ENCODE data around the gene MAPK8IP2.

MAPK8IP2 gene

DNA sequence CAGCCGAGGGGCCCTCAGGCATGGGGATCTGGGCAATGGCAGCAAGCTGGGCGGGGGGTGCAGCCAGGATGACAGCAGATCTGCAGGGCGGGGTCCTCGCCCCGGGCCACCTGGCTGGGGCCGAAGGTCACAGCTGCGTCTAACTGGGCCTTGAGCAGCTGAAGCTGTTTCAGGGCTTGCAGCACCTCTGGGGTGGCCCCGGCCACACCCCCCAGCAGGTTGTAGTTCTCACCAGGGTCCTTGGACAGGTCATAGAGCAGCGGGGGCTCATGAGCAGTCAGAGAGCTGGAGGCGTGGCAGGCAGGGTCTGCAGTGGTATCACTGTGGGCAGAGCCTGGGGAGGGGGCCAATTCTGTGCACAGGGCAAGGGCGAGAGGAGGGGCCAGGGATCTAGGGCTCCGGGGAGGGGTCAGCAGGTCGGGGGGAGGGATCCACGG lies 24.6 kb downstream of the MAPK8IP2 start:
- Histone ChIP-seq H3K36me3 (ENCODE audit: low read length) (no peaks in the 10 kb centered on the region), H3K79me2 (ENCODE audit: insufficient read depth, low read length) (no peaks in the 10 kb centered on the region; the same call in 1 of the 2 replicates), H3K4me2 (ENCODE audit: low read depth, low read length, poor library complexity, severe bottlenecking) (no peak overlapping the region), H3K9me3 (ENCODE audit: insufficient read depth, low read length) (no peaks in the 10 kb centered on the region), H3K4me3 (ENCODE audit: insufficient read depth, low read length, poor library complexity, severe bottlenecking) (no peak overlapping the region), H4K20me1 (ENCODE audit: low read depth, low read length) (no peaks in the 10 kb centered on the region), H3K27me3 (ENCODE audit: low read length) (no peaks in the 10 kb centered on the region), H3K9ac (ENCODE audit: low read length) (no peak overlapping the region), H3F3A (ENCODE audit: insufficient read depth) (peaks cover 18% of the 10 kb centered on the region), H3K9me2 (replicated peaks; ENCODE audit: insufficient read depth, low read length) (no peaks in the 10 kb centered on the region), H2AFZ (ENCODE audit: low read depth, low read length, severe bottlenecking) (no peak overlapping the region), H3K27ac (ENCODE audit: low read depth, low read length) (no peak overlapping the region)
- no peak for TF ChIP-seq EZH2phosphoT487 (conservative IDR thresholded peaks at IDR 0.05; ENCODE audit: low read length)
- TF ChIP-seq, protein P1, sequence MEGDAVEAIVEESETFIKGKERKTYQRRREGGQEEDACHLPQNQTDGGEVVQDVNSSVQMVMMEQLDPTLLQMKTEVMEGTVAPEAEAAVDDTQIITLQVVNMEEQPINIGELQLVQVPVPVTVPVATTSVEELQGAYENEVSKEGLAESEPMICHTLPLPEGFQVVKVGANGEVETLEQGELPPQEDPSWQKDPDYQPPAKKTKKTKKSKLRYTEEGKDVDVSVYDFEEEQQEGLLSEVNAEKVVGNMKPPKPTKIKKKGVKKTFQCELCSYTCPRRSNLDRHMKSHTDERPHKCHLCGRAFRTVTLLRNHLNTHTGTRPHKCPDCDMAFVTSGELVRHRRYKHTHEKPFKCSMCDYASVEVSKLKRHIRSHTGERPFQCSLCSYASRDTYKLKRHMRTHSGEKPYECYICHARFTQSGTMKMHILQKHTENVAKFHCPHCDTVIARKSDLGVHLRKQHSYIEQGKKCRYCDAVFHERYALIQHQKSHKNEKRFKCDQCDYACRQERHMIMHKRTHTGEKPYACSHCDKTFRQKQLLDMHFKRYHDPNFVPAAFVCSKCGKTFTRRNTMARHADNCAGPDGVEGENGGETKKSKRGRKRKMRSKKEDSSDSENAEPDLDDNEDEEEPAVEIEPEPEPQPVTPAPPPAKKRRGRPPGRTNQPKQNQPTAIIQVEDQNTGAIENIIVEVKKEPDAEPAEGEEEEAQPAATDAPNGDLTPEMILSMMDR (IDR thresholded peaks at IDR 0.05; ENCODE audit: insufficient read depth, low read length, poor library complexity, severe bottlenecking) = no peak

DNA sequence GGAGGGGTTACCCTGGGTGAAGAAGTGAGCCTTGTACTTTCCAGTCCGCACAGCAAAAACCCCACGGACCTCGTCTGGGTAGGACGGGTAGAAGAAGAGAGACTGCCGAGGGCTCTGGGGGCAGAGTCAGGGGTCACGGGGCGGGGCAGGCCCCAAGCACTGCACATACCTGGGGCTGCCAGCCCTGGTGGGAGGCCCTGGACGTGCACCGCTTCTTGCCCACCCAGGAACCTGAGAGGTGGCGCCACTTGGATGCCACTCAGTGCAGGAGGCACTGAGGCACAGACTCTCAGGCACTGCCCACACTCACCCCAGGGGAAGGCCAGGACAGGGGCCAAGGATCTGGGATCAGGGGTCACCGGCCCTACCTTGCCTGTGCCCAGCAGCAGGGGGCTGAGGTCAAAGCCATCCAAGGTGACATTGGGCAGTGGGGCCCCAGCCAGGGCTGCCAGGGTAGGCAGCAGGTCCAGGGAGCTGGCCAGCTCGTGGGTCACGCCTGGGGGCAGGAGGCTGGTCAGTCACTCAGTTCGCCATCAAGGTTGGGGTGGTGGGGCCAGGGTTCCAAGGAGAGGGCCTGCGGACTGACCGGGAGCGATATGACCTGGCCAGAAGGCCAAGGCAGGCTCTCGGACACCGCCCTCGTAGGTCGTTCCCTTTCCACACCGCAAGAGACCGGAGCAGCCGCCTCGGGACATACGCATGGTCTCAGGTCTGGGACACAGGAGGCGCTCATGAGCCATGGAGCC lies 25.1 kb downstream of the MAPK8IP2 start:
- Histone ChIP-seq H3K36me3 (ENCODE audit: low read length) (no peaks in the 10 kb centered on the region), H3K9me3 (ENCODE audit: insufficient read depth, low read length) (no peaks in the 10 kb centered on the region)
- TF ChIP-seq EZH2phosphoT487 (conservative IDR thresholded peaks at IDR 0.05; ENCODE audit: low read length) = no peak
- TF ChIP-seq, protein P1 (IDR thresholded peaks at IDR 0.05; ENCODE audit: insufficient read depth, low read length, poor library complexity, severe bottlenecking) = no peak

DNA sequence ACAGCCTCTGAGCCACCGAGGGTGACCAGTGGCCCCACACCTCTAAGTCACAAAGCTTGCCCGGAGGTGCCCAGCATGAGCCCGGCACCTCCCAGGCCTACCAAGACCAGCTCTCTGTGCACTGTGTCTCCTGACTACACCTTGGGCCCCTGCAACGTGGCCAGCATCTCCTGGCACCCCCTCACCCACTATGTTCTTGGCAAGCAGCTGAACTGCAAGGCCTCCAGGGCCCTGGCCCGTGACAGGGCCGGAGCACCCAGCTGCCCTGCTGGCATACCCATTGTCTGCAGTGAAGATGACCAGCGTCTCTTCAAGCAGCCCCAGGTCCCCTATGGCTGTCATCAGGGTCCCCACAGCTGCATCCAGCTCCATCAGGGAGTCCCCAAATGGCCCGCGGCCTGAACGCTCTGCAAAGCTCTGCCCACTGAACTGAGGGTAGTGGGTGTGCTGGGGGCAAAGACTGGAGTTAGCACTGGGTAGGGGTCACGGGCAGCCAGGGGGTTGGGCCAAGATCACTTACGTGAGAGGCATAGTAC lies 25.8 kb downstream of the MAPK8IP2 start:
- no peak overlapping the region for H3K4me3 ChIP-seq (ENCODE audit: insufficient read depth, low read length, poor library complexity, severe bottlenecking)
- no peak overlapping the region for H2AFZ ChIP-seq (ENCODE audit: low read depth, low read length, severe bottlenecking)
- H3K79me2 ChIP-seq (ENCODE audit: insufficient read depth, low read length) = no peaks in the 10 kb centered on the region; the same call in 1 of the 2 replicates
- no peak overlapping the region for H3K27ac ChIP-seq (ENCODE audit: low read depth, low read length)
- no peaks in the 10 kb centered on the region for H3K36me3 ChIP-seq (ENCODE audit: low read length)
- H3K27me3 ChIP-seq (ENCODE audit: low read length) = no peaks in the 10 kb centered on the region
- TF ChIP-seq, protein P1 (IDR thresholded peaks at IDR 0.05; ENCODE audit: insufficient read depth, low read length, poor library complexity, severe bottlenecking) = no peak
- TF ChIP-seq EZH2phosphoT487 (conservative IDR thresholded peaks at IDR 0.05; ENCODE audit: low read length) = no peak
- no peaks in the 10 kb centered on the region for H3K9me2 ChIP-seq (replicated peaks; ENCODE audit: insufficient read depth, low read length)
- H3K9ac ChIP-seq (ENCODE audit: low read length) = no peak overlapping the region
- no peaks in the 10 kb centered on the region for H4K20me1 ChIP-seq (ENCODE audit: low read depth, low read length)
- H3F3A ChIP-seq (ENCODE audit: insufficient read depth) = peaks cover 8% of the 10 kb centered on the region
- H3K4me2 ChIP-seq (ENCODE audit: low read depth, low read length, poor library complexity, severe bottlenecking) = no peak overlapping the region
- H3K9me3 ChIP-seq (ENCODE audit: insufficient read depth, low read length) = no peaks in the 10 kb centered on the region

More for the DNA sequence above, 25.1 kb downstream of the MAPK8IP2 start:
- Histone ChIP-seq H3K4me2 (ENCODE audit: low read depth, low read length, poor library complexity, severe bottlenecking) (no peak overlapping the region), H4K20me1 (ENCODE audit: low read depth, low read length) (no peaks in the 10 kb centered on the region), H3K79me2 (ENCODE audit: insufficient read depth, low read length) (no peaks in the 10 kb centered on the region; the same call in 1 of the 2 replicates), H3K9me2 (replicated peaks; ENCODE audit: insufficient read depth, low read length) (no peaks in the 10 kb centered on the region), H3K9ac (ENCODE audit: low read length) (no peak overlapping the region), H3K27me3 (ENCODE audit: low read length) (no peaks in the 10 kb centered on the region), H3K4me3 (ENCODE audit: insufficient read depth, low read length, poor library complexity, severe bottlenecking) (no peak overlapping the region), H3F3A (ENCODE audit: insufficient read depth) (peaks cover 15% of the 10 kb centered on the region), H3K27ac (ENCODE audit: low read depth, low read length) (no peak overlapping the region), H2AFZ (ENCODE audit: low read depth, low read length, severe bottlenecking) (no peak overlapping the region)
